Ovary (tissue), 3 donors: Measurements from ENCODE around the gene KLHDC2.

Source experiments
- CTCF ChIP-seq, 3 donors: fragments of 450-650 bp in 2 of 3; fragments of 200-600 bp in 1 of 3; IDR thresholded peaks; one replicate each; pipeline versions ENCODE4 v1.5.1 to v1.8.0; 2016 to 2022; ENCODE audit warnings: antibody characterized with exemption in 3 of 3, mild to moderate bottlenecking in 1 of 3
- POLR2A ChIP-seq: fragments of 450-650 bp; IDR thresholded peaks from one replicate; pipeline ENCODE4 v1.6.1; 2017; ENCODE audit warnings: antibody characterized with exemption, mild to moderate bottlenecking, moderate library complexity
- donor health status: DM: no; HTN: no; CAD: no.

- TF ChIP-seq POLR2A: no peak
- TF ChIP-seq CTCF (IDR thresholded peaks at IDR 0.05): no peak
Observed at GRCh38 chr14:49761839-49762551, 6.0 kb upstream of the KLHDC2 start.
